Fibroblast of the aortic adventitia (primary cell): Measurements from ENCODE around the gene SESN3. TPM values are rescaled to one million over a fixed set of nuclear protein-coding genes. Genes with fewer than 3 reads are reported as not detected.

Experiments
- DNase-seq: peaks from one replicate; pipeline ENCODE4 v3.0.0-alpha.2; 2010; ENCODE audit warnings: low read depth
- H3K4me3 ChIP-seq: 2 replicates; pipeline ENCODE4 v1.5.1; 2011; ENCODE audit warnings: low read depth, mild to moderate bottlenecking, control low read depth, low read length, moderate library complexity
- total RNA-seq: library from RNA; depleted of rRNA; stranded (reverse); fragments of >200 nt; gene quantifications from 2 replicates; pipeline ENCODE4 v1.2.3, GENCODE V29; 2012; ENCODE audit warnings: low replicate concordance
- TF ChIP-seq, protein P1 (sequence below): IDR thresholded peaks from 2 replicates; pipeline ENCODE4 v1.5.1; 2011; ENCODE audit warnings: mild to moderate bottlenecking, low read length, control low read depth, inconsistent platforms; ENCODE audit not compliant: insufficient read depth

Gene SESN3
- total RNA-seq, 1 donor, result 74.2 TPM

DNA sequence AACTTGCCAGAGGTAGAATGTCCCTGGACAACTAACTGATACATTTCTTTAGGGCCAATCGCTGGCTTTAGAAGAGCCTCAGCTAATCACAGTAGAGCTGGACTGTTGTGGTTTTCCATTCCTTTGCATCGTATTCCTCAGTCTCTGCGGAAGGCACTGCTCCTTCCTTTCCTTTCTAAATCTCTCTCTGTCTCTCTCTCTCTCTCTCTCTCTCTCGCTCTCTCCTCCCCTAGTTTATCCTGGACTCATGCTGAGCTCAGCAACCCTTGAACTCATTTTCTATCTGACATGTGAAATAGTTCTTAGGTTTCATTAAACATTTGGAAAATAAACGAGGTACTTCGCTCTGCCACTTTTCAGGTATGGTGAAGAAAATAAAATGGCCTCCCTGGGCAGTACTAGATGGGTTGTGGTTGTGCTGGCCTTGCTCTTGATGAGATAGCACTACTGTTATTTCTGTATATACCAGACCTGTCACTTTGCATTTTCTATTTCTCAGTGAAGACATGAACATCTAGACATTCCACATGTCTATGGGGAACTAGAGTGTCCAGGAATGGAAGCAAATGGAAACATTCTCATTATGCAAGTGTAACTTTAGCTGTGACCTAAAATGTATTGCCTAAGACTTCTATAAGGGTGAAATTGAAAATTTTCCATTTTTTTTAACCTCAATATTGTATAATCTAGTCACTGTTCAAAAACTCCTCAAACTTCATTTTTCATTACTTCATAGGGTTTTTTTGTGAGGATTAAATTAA is 12.0 kb upstream of the SESN3 start:
- TF ChIP-seq, protein P1, sequence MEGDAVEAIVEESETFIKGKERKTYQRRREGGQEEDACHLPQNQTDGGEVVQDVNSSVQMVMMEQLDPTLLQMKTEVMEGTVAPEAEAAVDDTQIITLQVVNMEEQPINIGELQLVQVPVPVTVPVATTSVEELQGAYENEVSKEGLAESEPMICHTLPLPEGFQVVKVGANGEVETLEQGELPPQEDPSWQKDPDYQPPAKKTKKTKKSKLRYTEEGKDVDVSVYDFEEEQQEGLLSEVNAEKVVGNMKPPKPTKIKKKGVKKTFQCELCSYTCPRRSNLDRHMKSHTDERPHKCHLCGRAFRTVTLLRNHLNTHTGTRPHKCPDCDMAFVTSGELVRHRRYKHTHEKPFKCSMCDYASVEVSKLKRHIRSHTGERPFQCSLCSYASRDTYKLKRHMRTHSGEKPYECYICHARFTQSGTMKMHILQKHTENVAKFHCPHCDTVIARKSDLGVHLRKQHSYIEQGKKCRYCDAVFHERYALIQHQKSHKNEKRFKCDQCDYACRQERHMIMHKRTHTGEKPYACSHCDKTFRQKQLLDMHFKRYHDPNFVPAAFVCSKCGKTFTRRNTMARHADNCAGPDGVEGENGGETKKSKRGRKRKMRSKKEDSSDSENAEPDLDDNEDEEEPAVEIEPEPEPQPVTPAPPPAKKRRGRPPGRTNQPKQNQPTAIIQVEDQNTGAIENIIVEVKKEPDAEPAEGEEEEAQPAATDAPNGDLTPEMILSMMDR, result no peak
- no peak for DNase-seq

GRCh38 chr11:95242091-95242844 is 11.3 kb upstream of the SESN3 start:
- DNase-seq, result no peak
- H3K4me3 ChIP-seq, result no peak overlapping the region
- TF ChIP-seq, protein P1, result no peak

More for the DNA sequence above, 12.0 kb upstream of the SESN3 start:
- no peak overlapping the region for H3K4me3 ChIP-seq

DNA sequence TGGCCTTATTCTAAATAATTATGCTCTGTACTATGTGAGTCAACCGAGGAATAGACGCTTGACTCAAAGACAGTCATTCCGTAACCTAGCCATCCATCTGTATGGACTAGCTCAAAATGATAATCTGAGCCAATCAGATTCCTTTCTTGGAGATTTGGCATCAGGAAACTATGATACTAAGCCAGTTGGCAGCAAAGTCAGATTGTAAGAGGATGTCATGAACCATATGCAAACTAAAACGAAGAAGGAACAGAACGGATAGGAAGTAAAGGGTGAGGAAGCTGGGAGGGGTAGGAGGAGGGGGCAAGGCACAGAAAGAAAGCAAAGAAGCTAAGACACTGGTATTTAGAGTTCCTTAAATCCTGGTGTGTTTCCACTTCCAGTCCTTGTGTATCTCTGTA is 10.7 kb upstream of the SESN3 start:
- DNase-seq, result peak; percentile 89
- TF ChIP-seq, protein P1, result no peak
- peak overlapping the region; percentile 13 for H3K4me3 ChIP-seq

- DNase-seq, result no peak
- no peak overlapping the region for H3K4me3 ChIP-seq
- TF ChIP-seq, protein P1, result no peak
These were observed 9.1 kb upstream of the SESN3 start for GRCh38 chr11:95239871-95240649.

DNA sequence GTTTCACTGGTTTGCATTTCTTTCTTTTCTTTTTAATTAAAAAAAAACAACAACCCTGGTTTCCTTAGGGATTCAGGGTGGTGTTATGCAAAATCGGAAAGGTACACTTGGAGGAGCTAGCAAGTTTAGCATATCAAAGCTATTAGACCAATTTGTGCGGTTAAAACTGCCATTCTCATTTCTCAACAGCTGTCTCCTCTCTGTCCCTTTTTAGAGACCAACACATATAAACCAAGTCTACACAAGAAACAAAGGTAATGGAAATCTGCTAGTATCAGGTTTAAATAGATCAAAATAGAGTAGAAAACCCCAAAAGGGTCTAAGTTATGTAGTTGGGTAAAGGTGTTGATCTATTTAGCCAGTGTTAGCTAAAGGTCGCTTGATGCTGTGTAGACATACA is 1.7 kb upstream of the SESN3 start:
- peak overlapping the region; percentile 29 for H3K4me3 ChIP-seq
- DNase-seq, result no peak
- TF ChIP-seq, protein P1, result no peak

DNA sequence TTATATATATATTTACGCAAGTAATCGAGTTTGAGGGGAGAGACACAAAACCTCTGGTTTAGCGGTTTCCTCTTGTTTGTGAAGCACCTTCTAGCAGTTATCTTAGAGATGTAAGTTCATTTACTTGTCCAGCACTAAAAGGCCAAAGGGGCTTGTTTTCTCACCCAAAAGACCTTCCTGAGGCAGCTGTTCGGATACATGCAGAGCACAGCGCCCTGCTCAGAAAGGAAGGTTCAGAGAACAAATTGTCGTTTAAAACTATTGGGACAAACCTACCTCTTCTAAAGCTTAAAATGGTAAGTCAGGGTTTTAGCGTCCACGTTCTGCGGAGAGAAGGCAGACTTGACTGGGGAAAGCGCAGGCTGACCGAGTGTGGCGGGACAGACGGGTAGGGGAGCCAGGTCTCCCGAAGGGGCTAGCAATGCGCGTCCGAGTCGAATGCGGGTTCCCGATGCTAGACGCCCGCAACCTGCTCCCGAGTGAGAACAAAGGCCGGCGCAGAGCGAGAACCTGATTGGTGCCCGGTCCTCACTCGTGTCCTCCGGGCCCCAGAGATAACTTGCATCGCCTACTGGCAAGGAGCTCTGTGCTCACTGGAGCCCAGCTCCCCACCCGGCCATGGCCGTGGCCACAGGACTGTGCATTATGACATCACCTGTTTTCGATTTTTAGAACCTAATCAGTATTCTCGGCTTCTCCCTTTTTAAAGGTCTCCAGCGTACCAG is 1.0 kb upstream of the SESN3 start:
- peak overlapping the region; percentile 60 for H3K4me3 ChIP-seq
- DNase-seq, result peak; percentile 68
- TF ChIP-seq, protein P1, result no peak
